B cell (primary cell): Measurements from ENCODE around the gene ZNF879. TPM values are rescaled to one million over a fixed set of nuclear protein-coding genes. Genes with fewer than 3 reads are reported as not detected.

ENCODE experiments used
- ATAC-seq: fragments of 200-7000 bp; cut with Tn5 transposase; one replicate; pipeline ENCODE4 v1.10.0; 2021; ENCODE audit warnings: low read depth, mild to moderate bottlenecking, moderate number of reproducible peaks, moderate library complexity
- CTCF ChIA-PET: fragments of 350-600 bp; sonication (Branson Sonifier 250); formaldehyde crosslinking; loops from one replicate; lab custom pipeline; 2021; ENCODE audit warnings: antibody characterized with exemption, inconsistent platforms; lab: Charles Lee
- POLR2A ChIA-PET: fragments of 350-600 bp; sonication (Branson Sonifier 250); formaldehyde crosslinking; loops from one replicate; lab custom pipeline; 2021; ENCODE audit warnings: antibody characterized with exemption; lab: Charles Lee
- DNase-seq: peaks from one replicate; pipeline ENCODE4 v3.0.0; 2013
- H2AFZ ChIP-seq: 2 replicates; pipeline ENCODE4 v1.6.1; 2012; ENCODE audit warnings: mild to moderate bottlenecking, low read depth, low read length; ENCODE audit not compliant: insufficient read depth, poor library complexity, severe bottlenecking
- H3K27ac ChIP-seq, 2 donors: 1 replicate in 1 of 2; 2 replicates in 1 of 2; pipeline ENCODE4 v1.5.1; 2012 to 2013; ENCODE audit warnings: low read length in 2 of 2, mild to moderate bottlenecking in 2 of 2, moderate library complexity in 1 of 2
- H3K27me3 ChIP-seq, 4 experiments: fragments of 200-600 bp in 1 of 4; sonication (generic) in 1 of 4; replicated peaks in 1 of 4; 1 replicate in 2 of 4; 2 replicates in 2 of 4; pipeline versions ENCODE4 v1.6.1 to v1.7.0; 2013 to 2016; ENCODE audit warnings: low read length in 3 of 4, mild to moderate bottlenecking in 2 of 4, mixed read lengths in 1 of 4, moderate library complexity in 1 of 4; ENCODE audit not compliant: insufficient read depth in 4 of 4, control insufficient read depth in 3 of 4; ENCODE audit errors: control extremely low read depth in 1 of 4
- H3K36me3 ChIP-seq, 2 experiments: replicated peaks in 1 of 2; 1 replicate in 1 of 2; 2 replicates in 1 of 2; pipeline versions ENCODE4 v1.6.1 to v1.7.1; 2013; ENCODE audit warnings: low read length in 1 of 2; ENCODE audit not compliant: insufficient read depth in 2 of 2, control insufficient read depth in 1 of 2; ENCODE audit errors: control extremely low read depth in 1 of 2, extremely low read depth in 1 of 2
- H3K4me1 ChIP-seq, 2 donors: fragments of 200-600 bp in 1 of 2; sonication (generic) in 1 of 2; 1 replicate in 1 of 2; 2 replicates in 1 of 2; pipeline versions ENCODE4 v1.5.1 to v1.6.1; 2013 to 2017; ENCODE audit warnings: low read length in 2 of 2; ENCODE audit not compliant: control insufficient read depth in 2 of 2, insufficient read depth in 2 of 2
- H3K4me2 ChIP-seq: replicated peaks from 2 replicates; pipeline ENCODE3; 2012; ENCODE audit warnings: mild to moderate bottlenecking, low read depth, low read length; ENCODE audit not compliant: poor library complexity, severe bottlenecking
- H3K4me3 ChIP-seq, 5 experiments: fragments of 200-600 bp in 1 of 5; sonication (generic) in 1 of 5; 1 replicate in 3 of 5; 2 replicates in 2 of 5; pipeline versions ENCODE4 v1.5.1 to v1.7.0; 2011 to 2016; ENCODE audit warnings: low read length in 4 of 5, mild to moderate bottlenecking in 4 of 5, low read depth in 2 of 5, control low read depth in 1 of 5, moderate library complexity in 1 of 5; ENCODE audit not compliant: insufficient read depth in 1 of 5; ENCODE audit errors: control extremely low read depth in 1 of 5, extremely low read depth in 1 of 5
- H3K79me2 ChIP-seq: fragments of 200-600 bp; sonication (generic); one replicate; pipeline ENCODE4 v1.6.0; 2016; ENCODE audit warnings: low read length; ENCODE audit not compliant: control insufficient read depth, insufficient read depth
- H3K9ac ChIP-seq: fragments of 200-600 bp; sonication (generic); 2 replicates; pipeline ENCODE4 v1.6.1; 2017; ENCODE audit warnings: mild to moderate bottlenecking, low read length, moderate library complexity
- H3K9me3 ChIP-seq, 3 donors: one replicate each; pipeline versions ENCODE4 v1.6.1 to v1.7.1; 2013; ENCODE audit warnings: low read length in 2 of 3; ENCODE audit not compliant: control insufficient read depth in 2 of 3, insufficient read depth in 1 of 3; ENCODE audit errors: control extremely low read depth in 1 of 3
- H4K20me1 ChIP-seq: 2 replicates; pipeline ENCODE4 v1.6.0; 2012; ENCODE audit warnings: mild to moderate bottlenecking, low read length; ENCODE audit not compliant: insufficient read depth, control insufficient read depth, poor library complexity, severe bottlenecking
- H3K27ac Mint-ChIP-seq: one replicate; pipeline ENCODE4 v1.8.0; 2021; ENCODE audit warnings: mixed read lengths
- H3K27me3 Mint-ChIP-seq: one replicate; pipeline ENCODE4 v1.8.0; 2021; ENCODE audit warnings: mixed read lengths
- H3K4me1 Mint-ChIP-seq: one replicate; pipeline ENCODE4 v1.8.0; 2021; ENCODE audit warnings: mixed read lengths
- H3K4me3 Mint-ChIP-seq: one replicate; pipeline ENCODE4 v1.8.0; 2021; ENCODE audit warnings: mixed read lengths
- H3K9me3 Mint-ChIP-seq: one replicate; pipeline ENCODE4 v1.8.0; 2022; ENCODE audit warnings: mixed read lengths; ENCODE audit not compliant: insufficient read depth
- CTCF ChIP-seq: fragments of 200-600 bp; IDR thresholded peaks from one replicate; pipeline ENCODE4 v1.8.0; 2022; ENCODE audit warnings: antibody characterized with exemption, mild to moderate bottlenecking
- EZH2 ChIP-seq: IDR thresholded peaks from 2 replicates; pipeline ENCODE4 v1.6.1; 2012; ENCODE audit warnings: borderline replicate concordance, low read depth, mild to moderate bottlenecking, moderate library complexity, low read length; ENCODE audit not compliant: insufficient read depth, poor library complexity, severe bottlenecking
- WGBS: methylation state at CpG from one replicate; pipeline ENCODE4 v1.1.5; 2013; ENCODE audit warnings: missing lambda C conversion rate; ENCODE audit not compliant: insufficient coverage; 5-methylcytosine and 5-hydroxymethylcytosine counted together
- intact Hi-C: fragments of 100-400 bp; cut with micrococcal nuclease; formaldehyde crosslinking; loops from one replicate; pipeline ENCODE4 v1.10.0; 2022
- polyA plus RNA-seq: library from polyadenylated mRNA; depleted of rRNA; stranded (reverse); fragments of >200 nt; gene quantifications from 2 replicates; pipeline ENCODE4 v1.2.3, GENCODE V29; 2012
- total RNA-seq, 2 donors: library from RNA; stranded (reverse); fragments of 120-200 nt in 1 of 2; gene quantifications; 1 replicate in 1 of 2; 2 replicates in 1 of 2; pipeline versions ENCODE4 v1.2.3 to v1.2.4, GENCODE V29; 2013 to 2022

ZNF879 gene
- total and polyA plus RNA-seq, 2 donors (not counting 1 experiment from before 2014, with no cell fraction given): 2.4 to 14.7 TPM

- ChIA-PET POLR2A (no interaction called here), CTCF (no interaction called here)
- Histone ChIP-seq H2AFZ (no peak overlapping the region), H3K27ac (no peak overlapping the region), H3K4me3 (peak overlapping the region in 1 of 5 experiments; percentile 4), H3K9ac (no peak overlapping the region), H3K27me3 (no peaks in the 10 kb centered on the region), H3K4me1 (no peaks in the 10 kb centered on the region), H3K9me3 (peaks cover 32 to 94% (median 44%) of the 10 kb centered on the region in 3 donors), H3K36me3 (peaks cover 25 to 38% of the 10 kb centered on the region in 2 experiments), H3K4me2 (no peak overlapping the region), H3K79me2 (no peaks in the 10 kb centered on the region), H4K20me1 (no peaks in the 10 kb centered on the region)
- no peak overlapping the region for H3K4me3 Mint-ChIP-seq
- no peaks in the 10 kb centered on the region for H3K4me1 Mint-ChIP-seq
- H3K27ac Mint-ChIP-seq: no peak overlapping the region
- DNase-seq: no peak
- TF ChIP-seq EZH2 (no peak), CTCF (no peak)
- H3K9me3 Mint-ChIP-seq: peaks cover 48% of the 10 kb centered on the region
- no CpG with 5 or more reads among the region's 11 CpGs for WGBS
- intact Hi-C loops: no loop called here
- H3K27me3 Mint-ChIP-seq: no peaks in the 10 kb centered on the region
- no peak for ATAC-seq
Measured at GRCh38 chr5:179079165-179079987, 55.8 kb downstream of the ZNF879 start.

- POLR2A ChIA-PET: no interaction called here
- H3K9me3 ChIP-seq: peaks cover 31 to 98% (median 37%) of the 10 kb centered on the region in 3 donors
- no peak overlapping the region for H3K9ac ChIP-seq
- ATAC-seq (no peak), DNase-seq (no peak)
- Mint-ChIP-seq H3K9me3 (peaks cover 48% of the 10 kb centered on the region), H3K27ac (no peak overlapping the region), H3K27me3 (no peaks in the 10 kb centered on the region), H3K4me3 (no peak overlapping the region), H3K4me1 (no peaks in the 10 kb centered on the region)
- no peak for TF ChIP-seq EZH2
- no peak for TF ChIP-seq CTCF
- peaks cover 23 to 38% of the 10 kb centered on the region in 2 experiments for H3K36me3 ChIP-seq
- H4K20me1 ChIP-seq: no peaks in the 10 kb centered on the region
- CTCF ChIA-PET: no interaction called here
- no peaks in the 10 kb centered on the region for H3K27me3 ChIP-seq
- H2AFZ ChIP-seq: no peak overlapping the region
- WGBS: 100% methylated on average over 1 of the region's 4 CpGs
- no peaks in the 10 kb centered on the region for H3K79me2 ChIP-seq
- no peak overlapping the region for H3K4me2 ChIP-seq
- no peak overlapping the region for H3K27ac ChIP-seq
- H3K4me3 ChIP-seq: no peak overlapping the region
- intact Hi-C loops: no loop called here
- no peaks in the 10 kb centered on the region for H3K4me1 ChIP-seq
Measured at GRCh38 chr5:179080724-179081123, 57.1 kb downstream of the ZNF879 start.
